OCI-LY7 (cell line): Measurements from ENCODE around the gene ELL2. TPM values are rescaled to one million over a fixed set of nuclear protein-coding genes. Genes with fewer than 3 reads are reported as not detected.

Experiments used
- BruUV-seq: library from RNA; stranded (reverse); fragments of 400-500 nt; replicated peaks from 2 replicates; lab custom pipeline; 2021; lab: Mats Ljungman, UMichigan
- CTCF ChIA-PET: fragments of 300-600 bp; sonication (Branson Sonifier 250); formaldehyde crosslinking; loops from one replicate; lab custom pipeline; 2022; ENCODE audit warnings: antibody characterized with exemption; ENCODE audit not compliant: unreplicated experiment; lab: Charles Lee
- POLR2A ChIA-PET: fragments of 300-600 bp; sonication (Branson Sonifier 250); formaldehyde crosslinking; loops from one replicate; lab custom pipeline; 2022; ENCODE audit warnings: antibody characterized with exemption; lab: Charles Lee
- DNase-seq: peaks from one replicate; pipeline ENCODE4 v3.0.0-alpha.2; 2015; ENCODE audit warnings: low spot score
- H2AFZ ChIP-seq: fragments of 200-600 bp; sonication (generic), shearing (Covaris generic); 2 replicates; pipeline ENCODE4 v1.6.1; 2014; ENCODE audit warnings: mild to moderate bottlenecking, antibody characterized with exemption, low read length, moderate library complexity
- H3K27ac ChIP-seq: fragments of 200-600 bp; sonication (generic); 2 replicates; pipeline ENCODE4 v1.5.1; 2014; ENCODE audit warnings: mixed run types, low read depth, mild to moderate bottlenecking, moderate library complexity, low read length, inconsistent platforms; ENCODE audit not compliant: poor library complexity, severe bottlenecking
- H3K36me3 ChIP-seq: fragments of 200-600 bp; sonication (generic); 2 replicates; pipeline ENCODE4 v1.6.1; 2014; ENCODE audit warnings: mild to moderate bottlenecking, antibody characterized with exemption, low read length, moderate library complexity, mixed read lengths; ENCODE audit not compliant: insufficient read depth
- H3K4me1 ChIP-seq: fragments of 200-600 bp; sonication (generic); 2 replicates; pipeline ENCODE4 v1.5.1; 2014; ENCODE audit warnings: mild to moderate bottlenecking, low read length; ENCODE audit not compliant: insufficient read depth, poor library complexity, severe bottlenecking
- H3K4me2 ChIP-seq: fragments of 200-600 bp; sonication (generic); 2 replicates; pipeline ENCODE4 v1.6.1; 2014; ENCODE audit warnings: mild to moderate bottlenecking, low read length
- H3K4me3 ChIP-seq: fragments of 200-600 bp; sonication (generic); 2 replicates; pipeline ENCODE4 v1.5.1; 2014; ENCODE audit warnings: mild to moderate bottlenecking, low read depth, low read length; ENCODE audit not compliant: poor library complexity, severe bottlenecking
- H3K79me2 ChIP-seq: fragments of 200-600 bp; sonication (generic); 2 replicates; pipeline ENCODE4 v1.6.1; 2016; ENCODE audit warnings: low read depth, mild to moderate bottlenecking, low read length, moderate library complexity, mixed read lengths; ENCODE audit not compliant: insufficient read depth
- H3K9me2 ChIP-seq: fragments of 200-600 bp; sonication (generic); 2 replicates; pipeline ENCODE4 v1.6.1; 2016; ENCODE audit warnings: mild to moderate bottlenecking, low read length, mixed read lengths; ENCODE audit not compliant: insufficient read depth
- H3K9me3 ChIP-seq: fragments of 200-600 bp; sonication (generic); 2 replicates; pipeline ENCODE4 v1.6.1; 2014; ENCODE audit warnings: mild to moderate bottlenecking, mixed run types, low read length, mixed read lengths
- H4K20me1 ChIP-seq: fragments of 200-600 bp; sonication (generic); 2 replicates; pipeline ENCODE4 v1.6.1; 2014; ENCODE audit warnings: mild to moderate bottlenecking, antibody characterized with exemption, low read length, moderate library complexity, mixed read lengths; ENCODE audit not compliant: insufficient read depth
- EZH2phosphoT487 ChIP-seq: fragments of 200-600 bp; sonication (generic); IDR thresholded peaks from 2 replicates; pipeline ENCODE4 v1.6.1; 2018; ENCODE audit warnings: low read depth, borderline replicate concordance, mild to moderate bottlenecking, mixed run types, antibody characterized with exemption, low read length, moderate library complexity, mixed read lengths
- intact Hi-C: fragments of 100-400 bp; cut with micrococcal nuclease; formaldehyde crosslinking; loops from one replicate; pipeline ENCODE4 v1.10.0; 2022; ENCODE audit not compliant: unreplicated experiment
- total RNA-seq, 2 experiments: library from RNA; depleted of rRNA in 1 of 2; stranded (reverse); fragments of >200 nt in 1 of 2; shearing (Covaris generic) in 1 of 2; gene quantifications; 2 replicates each; pipeline ENCODE4 v1.2.3, GENCODE V29; 2014 to 2022
- TF ChIP-seq, protein P1 (sequence below): fragments of 200-600 bp; sonication (generic); conservative IDR thresholded peaks from 2 replicates; pipeline ENCODE4 v1.5.1; 2014; ENCODE audit warnings: mild to moderate bottlenecking, antibody characterized with exemption, low read length, moderate library complexity, mixed read lengths

The ELL2 gene
- total RNA-seq, 2 experiments from 2014 or later = 0.98 to 4.7 TPM

DNA sequence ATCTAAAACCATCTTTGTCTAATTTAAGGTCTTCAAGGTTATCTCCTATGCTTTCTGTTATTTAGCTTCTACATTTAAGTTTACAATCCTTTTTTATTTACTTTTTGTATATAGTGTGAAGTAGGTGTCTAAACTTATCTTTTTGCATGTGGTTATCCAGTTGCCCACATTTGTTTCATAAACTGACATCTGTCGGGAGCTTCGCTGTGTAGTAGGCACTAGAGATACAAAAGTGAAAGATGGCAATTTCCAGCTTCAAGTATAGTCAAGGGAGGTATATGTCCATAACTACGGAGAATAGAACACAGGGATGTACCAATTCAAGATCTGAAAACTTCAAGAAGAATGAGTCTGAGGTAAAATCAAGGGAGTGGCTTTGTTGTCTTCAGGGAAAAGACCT lies 38.7 kb upstream of the ELL2 start:
- H3K27ac ChIP-seq = no peak overlapping the region
- TF ChIP-seq EZH2phosphoT487 = no peak
- TF ChIP-seq, protein P1, sequence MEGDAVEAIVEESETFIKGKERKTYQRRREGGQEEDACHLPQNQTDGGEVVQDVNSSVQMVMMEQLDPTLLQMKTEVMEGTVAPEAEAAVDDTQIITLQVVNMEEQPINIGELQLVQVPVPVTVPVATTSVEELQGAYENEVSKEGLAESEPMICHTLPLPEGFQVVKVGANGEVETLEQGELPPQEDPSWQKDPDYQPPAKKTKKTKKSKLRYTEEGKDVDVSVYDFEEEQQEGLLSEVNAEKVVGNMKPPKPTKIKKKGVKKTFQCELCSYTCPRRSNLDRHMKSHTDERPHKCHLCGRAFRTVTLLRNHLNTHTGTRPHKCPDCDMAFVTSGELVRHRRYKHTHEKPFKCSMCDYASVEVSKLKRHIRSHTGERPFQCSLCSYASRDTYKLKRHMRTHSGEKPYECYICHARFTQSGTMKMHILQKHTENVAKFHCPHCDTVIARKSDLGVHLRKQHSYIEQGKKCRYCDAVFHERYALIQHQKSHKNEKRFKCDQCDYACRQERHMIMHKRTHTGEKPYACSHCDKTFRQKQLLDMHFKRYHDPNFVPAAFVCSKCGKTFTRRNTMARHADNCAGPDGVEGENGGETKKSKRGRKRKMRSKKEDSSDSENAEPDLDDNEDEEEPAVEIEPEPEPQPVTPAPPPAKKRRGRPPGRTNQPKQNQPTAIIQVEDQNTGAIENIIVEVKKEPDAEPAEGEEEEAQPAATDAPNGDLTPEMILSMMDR = no peak
- no peak overlapping the region for H3K4me3 ChIP-seq
- POLR2A ChIA-PET = no interaction called here
- no peaks in the 10 kb centered on the region for H3K4me1 ChIP-seq
- H3K4me2 ChIP-seq = no peak overlapping the region
- BruUV-seq = no TSS peak
- H4K20me1 ChIP-seq = no peaks in the 10 kb centered on the region
- H3K36me3 ChIP-seq = no peaks in the 10 kb centered on the region
- no peaks in the 10 kb centered on the region for H3K9me3 ChIP-seq
- CTCF ChIA-PET = no interaction called here
- DNase-seq = no peak
- intact Hi-C loops = no loop called here
- H3K79me2 ChIP-seq = no peaks in the 10 kb centered on the region
- H2AFZ ChIP-seq = no peak overlapping the region
- no peaks in the 10 kb centered on the region for H3K9me2 ChIP-seq

DNA sequence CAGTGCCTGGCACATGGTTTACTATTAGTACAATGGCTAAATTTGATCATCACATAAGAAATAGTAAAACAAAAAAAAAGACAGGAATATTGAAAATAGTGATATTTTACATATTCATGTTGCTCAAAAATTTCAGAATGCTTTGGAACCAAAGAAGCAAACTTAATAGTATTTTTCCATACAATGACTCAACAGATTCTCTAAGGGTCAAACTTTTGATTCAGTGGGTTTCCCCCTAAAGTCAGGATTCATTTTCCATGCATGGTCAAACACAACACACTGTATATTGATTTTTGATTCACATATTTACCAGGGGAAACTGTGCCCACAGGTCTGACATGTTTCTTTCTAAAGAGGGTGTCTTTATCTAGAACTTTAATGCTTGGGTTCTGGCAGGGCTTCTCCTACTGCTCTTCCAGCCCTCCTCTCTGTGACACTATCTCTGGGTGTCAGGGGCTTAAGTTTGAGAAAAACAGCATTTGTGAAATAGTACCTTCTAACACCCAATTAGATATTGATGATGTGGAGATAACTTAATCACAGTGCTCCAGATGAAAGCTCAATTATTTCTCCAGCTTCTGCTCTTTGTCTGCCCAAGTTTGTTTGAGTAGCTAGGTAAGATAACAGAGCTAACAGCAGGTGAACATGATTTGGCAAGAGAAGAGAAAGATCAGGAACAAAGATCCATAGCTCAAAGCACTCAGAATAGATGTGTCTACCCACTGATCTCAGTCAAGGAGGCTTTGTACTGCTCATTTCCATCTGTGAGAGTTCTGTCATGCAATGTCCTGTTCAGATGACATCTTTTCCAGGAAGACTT lies 35.5 kb upstream of the ELL2 start:
- Histone ChIP-seq H3K4me1 (no peaks in the 10 kb centered on the region), H4K20me1 (no peaks in the 10 kb centered on the region), H3K4me3 (no peak overlapping the region), H2AFZ (no peak overlapping the region), H3K27ac (no peak overlapping the region), H3K9me3 (no peaks in the 10 kb centered on the region), H3K4me2 (no peak overlapping the region), H3K36me3 (no peaks in the 10 kb centered on the region), H3K9me2 (no peaks in the 10 kb centered on the region), H3K79me2 (no peaks in the 10 kb centered on the region)
- CTCF ChIA-PET = no interaction called here
- TF ChIP-seq EZH2phosphoT487 = no peak
- TF ChIP-seq, protein P1 = no peak
- BruUV-seq = no TSS peak
- POLR2A ChIA-PET = no interaction called here
- intact Hi-C loops = no loop called here
- no peak for DNase-seq

DNA sequence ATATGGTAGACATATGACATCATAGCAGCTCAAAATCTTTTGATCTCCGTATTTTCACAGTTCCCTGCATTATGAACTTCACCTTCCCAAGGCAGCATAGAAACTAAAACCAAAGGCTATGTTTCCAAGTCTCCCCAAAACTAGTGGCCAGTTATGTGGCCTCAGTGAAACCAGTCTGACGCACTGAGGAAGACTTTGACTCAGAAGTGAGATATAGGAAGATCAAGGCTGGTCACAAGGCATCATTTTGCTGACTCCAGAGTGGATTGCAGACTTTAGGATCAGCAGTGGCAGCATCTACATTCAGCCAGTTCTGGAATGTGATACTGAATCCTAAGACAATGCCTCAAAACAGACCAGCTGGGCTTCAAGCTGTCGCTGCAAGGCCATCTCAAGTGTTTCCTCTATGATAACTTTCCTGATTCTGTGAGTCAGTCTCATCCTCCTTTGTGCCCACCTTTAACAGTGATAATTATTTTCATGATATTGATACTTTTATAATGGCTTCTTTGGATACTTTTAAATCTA lies 34.4 kb upstream of the ELL2 start:
- no peak overlapping the region for H2AFZ ChIP-seq
- H3K9me2 ChIP-seq = no peaks in the 10 kb centered on the region
- intact Hi-C loops = no loop called here
- ChIA-PET CTCF (no interaction called here), POLR2A (interaction anchor here (1.3 kb wide), 1 partner anchor 11 kb away, joined by 5 read pairs; no protein-coding TSS in a partner anchor)
- H3K4me2 ChIP-seq = no peak overlapping the region
- H3K4me1 ChIP-seq = no peaks in the 10 kb centered on the region
- BruUV-seq = no TSS peak
- H4K20me1 ChIP-seq = no peaks in the 10 kb centered on the region
- no peak overlapping the region for H3K4me3 ChIP-seq
- no peaks in the 10 kb centered on the region for H3K9me3 ChIP-seq
- no peaks in the 10 kb centered on the region for H3K36me3 ChIP-seq
- no peak for TF ChIP-seq EZH2phosphoT487
- TF ChIP-seq, protein P1 = no peak
- no peak overlapping the region for H3K27ac ChIP-seq
- no peak for DNase-seq
- H3K79me2 ChIP-seq = no peaks in the 10 kb centered on the region
